HG02870 (cell line): Measurements from ENCODE around the gene MYADM.

Source experiments
- ATAC-seq: cut with Tn5 transposase; IDR thresholded peaks from one replicate; pipeline ENCODE4 v1.9.1; 2021; ENCODE audit warnings: mild to moderate bottlenecking, moderate library complexity; ENCODE audit not compliant: unreplicated experiment

MYADM gene

GRCh38 chr19:53883231-53883661 lies 15.6 kb downstream of the MYADM start:
- no peak for ATAC-seq

- ATAC-seq, result no peak
Measured at GRCh38 chr19:53883741-53884140, 16.1 kb downstream of the MYADM start.

GRCh38 chr19:53884256-53884655 lies 16.6 kb downstream of the MYADM start:
- ATAC-seq, result no peak

GRCh38 chr19:53885036-53885435 lies 17.4 kb downstream of the MYADM start:
- ATAC-seq, result no peak

- ATAC-seq, result no peak
Measured at GRCh38 chr19:53892301-53892980, 24.8 kb downstream of the MYADM start.

- ATAC-seq, result no peak
Measured at GRCh38 chr19:53892981-53893325, 25.3 kb downstream of the MYADM start.

GRCh38 chr19:53894707-53895106 lies 27.0 kb downstream of the MYADM start:
- ATAC-seq, result no peak

GRCh38 chr19:53896682-53897081 lies 29.0 kb downstream of the MYADM start:
- ATAC-seq, result no peak

- no peak for ATAC-seq
Measured at GRCh38 chr19:53897459-53897858, 29.8 kb downstream of the MYADM start.

GRCh38 chr19:53898166-53898565 lies 30.5 kb downstream of the MYADM start:
- ATAC-seq, result no peak

GRCh38 chr19:53898636-53899341 lies 31.1 kb downstream of the MYADM start:
- no peak for ATAC-seq

GRCh38 chr19:53900191-53900860 lies 32.6 kb downstream of the MYADM start:
- ATAC-seq, result no peak

- ATAC-seq, result no peak
Measured at GRCh38 chr19:53903055-53903680, 35.5 kb downstream of the MYADM start.

- ATAC-seq, result no peak
Measured at GRCh38 chr19:53904909-53905308, 37.2 kb downstream of the MYADM start.

GRCh38 chr19:53905787-53906186 lies 38.1 kb downstream of the MYADM start:
- no peak for ATAC-seq

- no peak for ATAC-seq
Measured at GRCh38 chr19:53906211-53907192, 38.8 kb downstream of the MYADM start.

GRCh38 chr19:53907193-53907581 lies 39.5 kb downstream of the MYADM start:
- no peak for ATAC-seq

- no peak for ATAC-seq
Measured at GRCh38 chr19:53907690-53908089, 40.0 kb downstream of the MYADM start.

GRCh38 chr19:53908106-53908934 lies 40.6 kb downstream of the MYADM start:
- no peak for ATAC-seq
